ENCODE data around the gene SLC22A23. TPM values are rescaled to one million over a fixed set of nuclear protein-coding genes. Genes with fewer than 3 reads are reported as not detected.

Gene SLC22A23
- polyA plus RNA-seq, 1 donor (not counting 4 experiments of a cell fraction or from before 2014, with no cell fraction given): 4.3 TPM

DNA sequence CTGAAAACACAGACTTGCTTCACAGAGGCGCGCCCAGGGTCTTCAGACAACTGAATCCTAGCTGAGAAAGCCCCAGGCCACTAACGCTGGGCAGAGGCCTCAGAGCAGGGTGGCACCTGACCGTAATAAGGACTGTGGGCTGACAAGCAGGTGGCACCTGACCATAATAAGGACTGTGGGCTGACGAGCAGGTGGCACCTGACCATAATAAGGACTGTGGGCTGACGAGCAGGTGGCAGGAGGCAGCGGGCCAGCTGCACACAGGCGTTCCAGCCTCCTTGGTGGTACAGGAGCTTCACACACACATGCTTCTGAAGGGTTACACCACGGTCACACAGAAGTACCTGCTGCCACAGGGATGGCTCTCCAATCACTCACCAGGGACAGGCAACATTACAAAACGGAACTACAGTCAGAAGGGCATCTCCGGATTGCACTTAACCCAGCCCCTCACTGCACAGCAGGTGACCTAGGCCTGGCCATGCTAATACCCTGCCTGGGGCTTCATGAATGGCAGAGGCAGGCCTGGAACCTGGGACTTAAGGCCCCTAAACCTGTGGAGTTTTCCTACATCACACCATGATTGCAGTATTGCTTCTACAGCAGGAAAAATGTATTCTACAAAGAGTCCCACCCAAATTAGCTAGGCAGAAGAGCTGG, 147.3 kb downstream of the SLC22A23 start:
- no peak for FAIRE-seq
- H3K4me2 ChIP-seq (ENCODE audit: control insufficient read depth, extremely low read depth, insufficient read depth, low read depth, low read length): no peak overlapping the region
- H3K9me1 ChIP-seq (ENCODE audit: control insufficient read depth, extremely low read depth, insufficient read depth, low read length): no peaks in the 10 kb centered on the region
- no peak overlapping the region for H2AFZ ChIP-seq (ENCODE audit: control insufficient read depth, low read length)
- no peak overlapping the region for H3K9ac ChIP-seq (ENCODE audit: control insufficient read depth, extremely low read depth, insufficient read depth, low read length)
- TF ChIP-seq, protein P1, sequence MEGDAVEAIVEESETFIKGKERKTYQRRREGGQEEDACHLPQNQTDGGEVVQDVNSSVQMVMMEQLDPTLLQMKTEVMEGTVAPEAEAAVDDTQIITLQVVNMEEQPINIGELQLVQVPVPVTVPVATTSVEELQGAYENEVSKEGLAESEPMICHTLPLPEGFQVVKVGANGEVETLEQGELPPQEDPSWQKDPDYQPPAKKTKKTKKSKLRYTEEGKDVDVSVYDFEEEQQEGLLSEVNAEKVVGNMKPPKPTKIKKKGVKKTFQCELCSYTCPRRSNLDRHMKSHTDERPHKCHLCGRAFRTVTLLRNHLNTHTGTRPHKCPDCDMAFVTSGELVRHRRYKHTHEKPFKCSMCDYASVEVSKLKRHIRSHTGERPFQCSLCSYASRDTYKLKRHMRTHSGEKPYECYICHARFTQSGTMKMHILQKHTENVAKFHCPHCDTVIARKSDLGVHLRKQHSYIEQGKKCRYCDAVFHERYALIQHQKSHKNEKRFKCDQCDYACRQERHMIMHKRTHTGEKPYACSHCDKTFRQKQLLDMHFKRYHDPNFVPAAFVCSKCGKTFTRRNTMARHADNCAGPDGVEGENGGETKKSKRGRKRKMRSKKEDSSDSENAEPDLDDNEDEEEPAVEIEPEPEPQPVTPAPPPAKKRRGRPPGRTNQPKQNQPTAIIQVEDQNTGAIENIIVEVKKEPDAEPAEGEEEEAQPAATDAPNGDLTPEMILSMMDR (optimal IDR thresholded peaks at IDR 0.05 in 1 of 3, IDR thresholded peaks at IDR 0.05 in 1 of 3, conservative IDR thresholded peaks at IDR 0.05 in 1 of 3; ENCODE audit: extremely low read depth in 1 of 3, insufficient read depth in 2 of 3, low read length in 3 of 3): no peak
- TF ChIP-seq EZH2 (IDR thresholded peaks at IDR 0.05; ENCODE audit: low read length): no peak
- H3K36me3 ChIP-seq (ENCODE audit: control insufficient read depth in 2 of 2, extremely low read depth in 1 of 2, insufficient read depth in 2 of 2, low read length in 2 of 2): peaks cover 0 to 2% of the 10 kb centered on the region in 2 experiments
- H3K27me3 ChIP-seq (ENCODE audit: control insufficient read depth, extremely low read depth, insufficient read depth, low read length): no peaks in the 10 kb centered on the region
- H3K9me3 ChIP-seq (ENCODE audit: control insufficient read depth, low read depth, low read length): no peaks in the 10 kb centered on the region
- dilution Hi-C loops (cut with MboI; ENCODE audit: extremely low pct_ligation_motif_present, low sequenced_read_pairs): no loop called here
- no peak for DNase-seq (ENCODE audit: low read depth, low spot score)
- H4K20me1 ChIP-seq (ENCODE audit: control insufficient read depth, extremely low read depth, insufficient read depth, low read length): no peaks in the 10 kb centered on the region
- no peak overlapping the region for H3K27ac ChIP-seq (ENCODE audit: control insufficient read depth, insufficient read depth, low read length)
- peaks cover 9% of the 10 kb centered on the region for H3K4me1 ChIP-seq (ENCODE audit: control insufficient read depth, extremely low read depth, insufficient read depth, low read length)
- H3K79me2 ChIP-seq (ENCODE audit: control insufficient read depth, insufficient read depth, low read length): no peaks in the 10 kb centered on the region
- no peak overlapping the region for H3K4me3 ChIP-seq (ENCODE audit: control insufficient read depth in 2 of 3, extremely low read depth in 1 of 3, insufficient read depth in 2 of 3, low read depth in 1 of 3, low read length in 3 of 3)

DNA sequence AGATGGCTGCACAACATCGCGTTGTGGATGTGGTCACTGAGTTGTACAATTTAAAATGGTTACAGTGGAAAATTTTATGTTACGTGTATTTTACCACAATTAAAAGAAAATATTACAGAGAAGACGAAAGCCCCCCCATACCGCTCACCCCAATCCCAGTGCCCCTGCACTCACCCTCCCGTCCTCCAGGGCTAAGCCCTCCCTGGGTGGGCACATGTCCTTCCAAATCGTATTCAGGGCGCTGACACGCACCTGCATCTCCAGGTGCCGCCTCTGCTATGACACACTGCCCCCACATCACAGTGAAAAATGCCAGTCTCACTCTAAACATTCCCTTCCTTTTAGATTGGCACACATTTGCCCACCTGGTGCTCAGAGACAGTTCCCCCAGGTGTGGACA, 148.7 kb downstream of the SLC22A23 start:
- no peak overlapping the region for H3K9ac ChIP-seq (ENCODE audit: control insufficient read depth, extremely low read depth, insufficient read depth, low read length)
- H3K9me1 ChIP-seq (ENCODE audit: control insufficient read depth, extremely low read depth, insufficient read depth, low read length): no peaks in the 10 kb centered on the region
- FAIRE-seq (no peak), DNase-seq (ENCODE audit: low read depth, low spot score) (no peak)
- no peak overlapping the region for H2AFZ ChIP-seq (ENCODE audit: control insufficient read depth, low read length)
- no peak for TF ChIP-seq EZH2 (IDR thresholded peaks at IDR 0.05; ENCODE audit: low read length)
- TF ChIP-seq, protein P1 (optimal IDR thresholded peaks at IDR 0.05 in 1 of 3, IDR thresholded peaks at IDR 0.05 in 1 of 3, conservative IDR thresholded peaks at IDR 0.05 in 1 of 3; ENCODE audit: extremely low read depth in 1 of 3, insufficient read depth in 2 of 3, low read length in 3 of 3): no peak
- H3K4me2 ChIP-seq (ENCODE audit: control insufficient read depth, extremely low read depth, insufficient read depth, low read depth, low read length): no peak overlapping the region
- H3K27ac ChIP-seq (ENCODE audit: control insufficient read depth, insufficient read depth, low read length): no peak overlapping the region
- peaks cover 9% of the 10 kb centered on the region for H3K4me1 ChIP-seq (ENCODE audit: control insufficient read depth, extremely low read depth, insufficient read depth, low read length)
- dilution Hi-C loops (cut with MboI; ENCODE audit: extremely low pct_ligation_motif_present, low sequenced_read_pairs): no loop called here
- no peaks in the 10 kb centered on the region for H4K20me1 ChIP-seq (ENCODE audit: control insufficient read depth, extremely low read depth, insufficient read depth, low read length)
- no peaks in the 10 kb centered on the region for H3K27me3 ChIP-seq (ENCODE audit: control insufficient read depth, extremely low read depth, insufficient read depth, low read length)
- H3K4me3 ChIP-seq (ENCODE audit: control insufficient read depth in 2 of 3, extremely low read depth in 1 of 3, insufficient read depth in 2 of 3, low read depth in 1 of 3, low read length in 3 of 3): no peak overlapping the region
- H3K9me3 ChIP-seq (ENCODE audit: control insufficient read depth, low read depth, low read length): no peaks in the 10 kb centered on the region
- no peaks in the 10 kb centered on the region for H3K79me2 ChIP-seq (ENCODE audit: control insufficient read depth, insufficient read depth, low read length)
- peaks cover 0 to 2% of the 10 kb centered on the region in 2 experiments for H3K36me3 ChIP-seq (ENCODE audit: control insufficient read depth in 2 of 2, extremely low read depth in 1 of 2, insufficient read depth in 2 of 2, low read length in 2 of 2)

Measured in keratinocyte (primary cell).